Ishikawa (cell line): ENCODE results near the gene CCDC9B.

ENCODE experiments used
- CEBPB ChIP-seq: IDR thresholded peaks from 2 replicates; pipeline ENCODE4 v1.6.1; 2012
- CREB1 ChIP-seq: IDR thresholded peaks from 2 replicates; pipeline ENCODE4 v1.6.1; 2012; ENCODE audit warnings: low read depth
- EGR1 ChIP-seq: IDR thresholded peaks from 2 replicates; pipeline ENCODE4 v1.6.1; 2012
- EP300 ChIP-seq: IDR thresholded peaks from 2 replicates; pipeline ENCODE4 v1.6.1; 2012; ENCODE audit warnings: borderline replicate concordance
- FOXM1 ChIP-seq: IDR thresholded peaks from 2 replicates; pipeline ENCODE4 v1.6.1; 2012; ENCODE audit warnings: low read depth, borderline replicate concordance
- RAD21 ChIP-seq: IDR thresholded peaks from 2 replicates; pipeline ENCODE4 v1.6.1; 2012; ENCODE audit warnings: low read depth
- REST ChIP-seq: IDR thresholded peaks from 2 replicates; pipeline ENCODE4 v1.6.1; 2012; ENCODE audit warnings: low read depth, mild to moderate bottlenecking
- TAF1 ChIP-seq: IDR thresholded peaks from 2 replicates; pipeline ENCODE4 v1.6.1; 2012; ENCODE audit warnings: low read depth, mild to moderate bottlenecking

GRCh38 chr15:40312370-40313158 lies 28.2 kb downstream of the CCDC9B start:
- TF ChIP-seq EP300: no peak
- no peak for TF ChIP-seq EGR1
- TF ChIP-seq CREB1: no peak
- no peak for TF ChIP-seq TAF1
- no peak for TF ChIP-seq CEBPB
- TF ChIP-seq REST: no peak
- no peak for TF ChIP-seq FOXM1
- no peak for TF ChIP-seq RAD21
